Activated CD4-positive, alpha-beta T cell treated with anti-CD3 and anti-CD28 coated beads, Interleukin-2, amount 50 U/mL, for 48 hours (primary cell): ENCODE results near the gene UBN1.
"Not testable (repeated sequence)": the region's sequence is repeated elsewhere in the genome, so short reads cannot be mapped to it uniquely, and the experiment has no call there.

Source experiments
- DNase-seq, 2 experiments: peaks; one replicate each; pipeline ENCODE4 v3.0.0-alpha.2; 2020

The UBN1 gene

DNA sequence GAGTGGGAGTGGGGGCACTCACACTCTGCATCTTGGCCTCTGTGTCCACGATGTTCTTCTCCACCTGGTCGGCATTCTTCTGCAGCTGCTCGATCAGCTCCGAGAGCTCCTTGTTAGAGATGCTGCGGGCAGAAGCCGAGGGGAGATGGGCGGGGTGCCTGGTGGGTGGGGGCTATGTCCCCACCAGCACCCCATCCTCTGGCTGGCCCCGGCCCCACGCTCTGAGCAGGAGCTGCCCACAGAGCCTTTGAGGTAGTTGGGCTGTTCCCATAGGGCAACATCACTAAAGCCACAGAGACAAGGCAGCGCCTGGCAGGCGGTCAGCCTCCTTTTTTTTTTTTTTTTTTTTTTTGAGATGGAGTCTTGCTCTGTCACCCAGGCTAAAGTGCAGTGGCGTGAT is 63.5 kb downstream of the UBN1 start:
- DNase-seq: no peak

DNA sequence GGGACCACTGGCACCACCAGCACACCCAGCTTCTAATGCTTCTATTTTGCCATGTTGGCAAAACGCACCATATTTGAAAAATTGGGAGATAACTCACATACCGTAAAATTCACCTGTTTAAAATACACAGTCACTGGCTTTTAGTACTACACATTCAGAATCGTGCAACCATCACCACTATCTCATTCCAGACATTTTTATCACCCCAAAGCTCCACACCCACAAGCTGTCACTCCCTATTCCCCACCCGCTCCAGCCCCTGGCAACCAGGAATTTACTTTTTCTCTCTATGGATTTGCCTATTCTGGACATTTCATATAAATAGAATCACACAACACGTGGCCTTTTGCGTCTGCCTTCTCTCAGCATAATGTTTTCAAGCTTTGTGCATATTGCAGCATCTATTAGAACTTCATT is 64.7 kb downstream of the UBN1 start:
- no peak for DNase-seq

DNA sequence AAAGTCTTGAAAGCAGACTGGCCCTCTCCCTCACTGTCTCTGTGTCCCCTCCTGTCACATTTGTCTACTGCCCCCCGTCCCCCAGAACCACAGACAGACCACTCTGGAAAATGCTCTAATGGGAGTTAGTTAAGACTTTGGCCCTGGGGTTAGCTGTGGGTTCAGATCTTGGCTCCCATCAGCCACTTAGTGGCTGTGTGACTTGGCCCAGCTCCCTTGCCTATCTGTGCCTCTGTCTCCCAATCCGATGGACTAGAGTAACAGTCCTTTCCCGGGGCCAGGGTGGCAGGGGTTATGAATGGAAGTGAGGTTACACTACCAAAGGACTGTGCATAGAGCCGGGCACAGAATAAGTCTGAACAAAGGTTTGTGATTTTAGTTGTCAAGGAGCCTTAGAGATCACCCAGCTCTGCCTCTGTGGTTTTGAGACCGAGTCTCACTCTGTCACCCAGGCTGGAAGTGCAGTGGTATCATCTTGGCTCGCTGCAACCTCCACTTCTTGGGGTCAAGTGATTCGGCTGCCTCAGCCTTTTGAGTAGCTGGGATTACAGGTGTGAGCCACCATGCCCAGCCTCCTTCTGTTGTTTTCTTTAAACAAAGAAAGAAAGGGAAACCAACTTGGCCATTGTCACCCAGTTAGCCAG is 66.0 kb downstream of the UBN1 start:
- no peak for DNase-seq

DNA sequence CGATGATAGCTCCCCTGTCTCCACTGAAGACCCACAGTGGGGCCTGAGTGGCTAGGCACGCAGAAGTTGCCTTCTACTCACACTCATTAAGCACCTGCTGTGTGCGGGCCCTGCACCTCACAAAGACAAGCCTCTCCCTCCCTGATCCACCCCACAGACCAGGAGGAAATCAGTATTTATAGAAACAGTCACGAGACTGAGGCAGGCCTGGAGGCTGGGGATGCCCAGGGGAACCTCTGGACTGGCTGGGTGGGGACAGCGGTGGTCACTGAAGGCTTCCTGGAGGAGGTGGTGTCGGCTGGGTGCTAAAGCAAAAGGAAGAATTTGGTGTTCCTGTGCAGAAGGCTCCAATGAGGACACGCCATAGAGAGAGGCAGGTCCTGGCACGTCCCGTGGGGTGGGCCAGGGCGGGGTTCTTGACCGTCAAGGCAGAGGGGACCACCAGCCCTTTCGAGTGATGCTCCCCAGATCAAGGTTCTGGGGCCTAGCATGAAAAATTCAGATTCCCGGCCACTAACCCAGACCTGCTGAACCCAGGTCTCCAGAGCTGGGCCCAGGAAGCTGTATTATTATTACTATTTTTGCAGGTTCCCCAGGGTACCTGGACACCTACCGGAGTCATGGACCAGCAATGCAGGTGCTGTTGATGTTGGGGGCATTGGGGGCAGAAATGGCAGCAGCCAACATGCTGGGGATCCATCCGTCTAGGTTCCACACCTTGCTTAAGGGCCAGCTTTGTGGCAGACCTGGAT is 66.7 kb downstream of the UBN1 start:
- DNase-seq: no peak

DNA sequence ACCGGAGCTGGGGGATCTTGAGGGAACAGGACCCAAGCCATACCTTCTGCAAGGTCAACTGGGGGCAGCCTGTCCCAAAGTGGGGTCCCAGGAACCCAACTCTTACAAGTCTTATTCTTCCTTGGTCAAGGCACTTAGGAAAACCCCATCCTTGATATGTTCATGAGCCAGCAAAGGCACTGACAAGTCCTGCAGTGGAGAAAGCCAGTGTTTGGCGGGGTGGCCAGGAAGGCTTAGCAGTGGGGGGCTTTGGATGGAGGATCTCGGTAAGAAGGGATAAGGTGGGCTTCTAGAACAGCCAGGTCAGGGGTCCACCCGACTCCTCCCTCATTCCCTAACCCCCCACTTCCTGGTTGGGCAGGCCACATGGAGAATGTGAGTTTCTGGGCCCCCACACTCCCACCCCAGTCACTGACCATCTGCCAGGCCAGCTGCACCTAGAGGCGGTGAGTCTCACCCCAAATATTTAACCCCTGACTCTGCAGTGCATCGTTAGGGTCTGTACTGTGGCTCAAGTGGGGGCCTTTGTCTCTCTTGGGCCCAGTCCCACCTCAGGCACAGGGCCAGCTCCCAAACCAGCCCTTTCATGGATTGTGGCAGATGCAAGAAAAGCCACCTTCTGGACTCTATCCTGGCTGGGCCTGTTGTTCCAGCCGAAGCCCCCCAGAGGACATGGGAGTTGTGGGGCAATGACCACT is 67.4 kb downstream of the UBN1 start:
- DNase-seq: no peak

DNA sequence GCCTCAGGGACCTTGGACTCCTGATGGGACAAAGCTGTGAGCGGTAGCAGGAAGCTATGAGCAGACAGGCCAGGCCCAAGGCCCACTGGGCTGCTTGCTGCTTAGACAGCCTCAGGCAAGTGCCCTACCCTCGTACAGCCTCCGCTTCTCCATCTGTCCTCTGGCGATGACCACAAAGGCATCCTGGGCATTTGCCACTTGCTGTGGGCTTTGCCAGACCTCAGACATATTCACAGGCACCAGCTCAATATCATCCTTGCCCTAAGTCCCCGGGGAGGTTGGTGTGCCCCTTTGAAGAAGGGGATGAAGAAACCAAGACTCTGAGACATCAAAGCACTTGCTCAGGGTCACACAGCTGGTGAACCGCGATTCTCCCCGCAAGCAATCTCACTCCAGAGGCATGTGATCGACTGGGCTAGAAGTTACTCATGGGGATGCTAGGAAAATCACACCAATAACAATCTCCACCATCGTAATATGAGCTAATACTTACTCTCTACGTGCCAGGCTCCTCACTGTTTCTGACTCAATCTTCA is 68.0 kb downstream of the UBN1 start:
- DNase-seq: no peak

DNA sequence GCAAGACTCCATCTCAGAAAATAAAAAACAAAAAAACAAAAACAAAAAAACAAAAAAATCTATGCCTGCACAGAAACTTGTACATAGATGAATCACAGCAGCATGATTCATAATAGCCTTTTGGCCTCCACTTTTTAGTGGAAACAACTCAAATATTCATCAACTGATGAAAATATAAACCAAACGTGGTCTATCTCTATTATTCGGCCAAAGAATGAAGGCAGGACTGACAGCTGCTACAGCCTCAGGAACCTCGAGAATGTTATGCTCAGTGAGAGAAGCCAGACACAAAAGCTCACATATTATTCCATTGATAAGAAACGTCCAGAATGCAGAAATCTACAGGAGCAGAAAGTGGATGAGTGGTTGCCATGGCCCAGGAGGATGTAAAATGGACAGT is 69.8 kb downstream of the UBN1 start:
- no peak for DNase-seq

DNA sequence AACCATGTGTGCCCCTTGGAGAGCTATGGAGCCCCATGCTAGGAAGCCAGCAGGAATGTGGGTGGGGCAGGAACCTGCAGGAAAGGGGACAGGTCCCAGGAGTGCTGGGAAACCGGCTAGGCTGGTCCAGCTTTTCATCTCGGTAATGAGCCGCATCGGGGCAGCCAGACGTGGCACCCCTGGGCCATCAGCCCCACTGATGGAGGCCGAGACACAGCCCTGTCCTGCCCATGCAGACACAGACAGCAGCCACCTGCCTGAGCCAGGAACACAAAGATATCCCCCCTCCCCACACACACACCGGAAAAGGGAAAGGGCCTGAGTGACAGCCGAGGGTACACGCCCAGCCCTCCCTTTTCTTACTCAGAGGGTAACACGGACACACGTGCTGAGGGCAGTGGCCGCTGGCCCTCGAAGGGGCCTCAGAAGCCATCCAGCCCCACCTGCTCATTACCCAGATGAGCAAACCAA is 71.5 kb downstream of the UBN1 start:
- no peak for DNase-seq

DNA sequence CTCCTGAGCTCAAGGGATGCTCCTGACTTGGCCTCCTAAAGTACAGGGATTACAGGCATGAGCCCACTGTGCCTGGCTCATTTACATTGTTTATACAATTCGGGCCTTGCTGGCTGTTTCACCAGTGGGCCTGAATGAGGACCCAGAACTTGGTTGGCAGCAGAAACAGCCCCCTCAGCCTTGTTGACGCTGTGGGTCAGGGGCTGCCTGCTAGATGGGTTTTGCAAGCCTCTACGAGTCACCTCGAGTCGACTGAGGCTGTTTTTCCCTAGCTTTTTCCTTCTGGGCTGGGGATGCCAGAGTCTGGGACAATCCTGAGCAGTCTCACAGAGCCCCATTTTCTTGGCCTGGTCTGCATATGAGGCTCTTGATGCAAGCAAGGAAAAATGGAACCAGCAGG is 73.5 kb downstream of the UBN1 start:
- DNase-seq: no peak

DNA sequence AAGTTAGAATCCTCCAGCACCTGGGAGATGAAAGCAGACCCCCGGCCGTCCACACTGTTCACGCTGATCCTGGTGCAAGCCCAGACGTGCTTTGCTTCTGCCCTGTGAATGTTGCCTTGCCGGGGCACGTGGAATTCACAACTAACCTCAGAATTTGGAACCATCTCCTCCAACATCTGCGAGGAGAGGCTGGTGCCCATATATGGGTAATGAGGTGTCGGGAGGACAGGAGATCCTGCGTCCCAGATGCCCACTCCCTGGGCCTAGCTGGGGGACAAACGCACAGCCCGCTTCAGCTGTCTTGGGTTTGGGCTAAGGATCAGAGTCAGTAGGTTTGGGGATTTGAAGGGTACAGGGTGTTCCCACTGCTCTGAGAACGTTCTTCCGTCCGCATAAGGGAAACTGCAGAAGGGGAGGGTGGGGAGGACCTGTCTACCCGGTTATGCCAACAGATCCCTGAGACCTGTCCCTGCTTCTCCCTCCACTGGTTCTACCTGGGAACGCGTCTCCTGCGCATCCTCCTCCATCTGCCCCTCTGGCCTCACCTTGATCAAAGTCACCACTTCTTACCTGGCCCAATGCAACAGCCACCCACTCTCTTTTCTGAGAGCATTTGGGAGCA is 75.6 kb downstream of the UBN1 start:
- DNase-seq: no peak

DNA sequence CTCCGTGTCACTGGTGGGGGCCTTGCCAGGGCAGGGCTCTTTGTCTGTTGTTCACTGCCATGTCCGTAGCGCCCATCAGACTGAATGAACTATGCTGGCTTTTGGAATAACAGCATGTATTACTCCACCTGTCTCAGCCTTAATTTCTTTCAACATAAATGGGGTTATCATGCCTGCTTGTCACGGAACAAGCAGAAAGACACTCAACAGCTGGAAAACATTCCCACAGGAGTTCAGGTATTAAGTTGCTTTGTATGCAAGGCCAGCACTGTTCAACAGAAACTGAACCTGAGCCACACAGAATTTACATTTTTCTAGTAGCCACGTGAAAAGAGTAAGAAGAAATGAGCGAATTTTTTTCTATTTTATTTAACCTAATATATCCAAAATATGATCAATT is 76.6 kb downstream of the UBN1 start:
- no peak for DNase-seq

DNA sequence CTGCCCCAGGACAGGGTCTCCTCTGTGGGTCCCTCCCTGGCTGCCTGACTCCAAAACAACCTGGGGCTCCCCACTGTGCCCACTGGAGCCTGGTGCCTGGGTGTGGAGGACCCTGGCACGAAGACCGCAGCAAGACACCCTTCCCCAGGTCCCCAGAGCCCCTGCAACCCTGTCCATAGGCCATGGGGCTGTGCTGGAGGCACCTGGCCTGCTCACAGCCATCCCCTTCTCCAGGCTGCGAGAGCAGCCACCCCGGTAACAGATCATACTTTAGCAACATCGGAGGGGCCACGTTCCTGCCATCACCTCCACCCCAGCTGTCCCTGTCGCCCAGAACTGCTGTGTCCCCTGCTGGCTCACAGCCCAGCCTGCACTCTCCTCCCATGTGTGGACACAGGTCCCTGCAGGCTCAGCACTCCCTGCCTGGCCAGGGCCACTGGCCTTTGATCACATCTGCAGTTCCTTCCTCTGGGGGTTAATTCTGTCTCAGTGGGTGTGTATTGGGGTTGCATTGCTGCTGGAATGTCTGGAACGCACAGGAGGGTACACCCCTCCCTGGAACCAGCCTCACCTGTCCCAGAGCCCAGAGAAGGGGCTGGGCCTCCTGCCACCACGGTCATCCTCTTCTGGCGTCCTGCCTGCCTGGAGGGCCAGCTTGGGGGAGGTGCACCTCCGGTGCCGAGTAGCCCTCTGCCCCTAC is 77.5 kb downstream of the UBN1 start:
- no peak for DNase-seq

DNA sequence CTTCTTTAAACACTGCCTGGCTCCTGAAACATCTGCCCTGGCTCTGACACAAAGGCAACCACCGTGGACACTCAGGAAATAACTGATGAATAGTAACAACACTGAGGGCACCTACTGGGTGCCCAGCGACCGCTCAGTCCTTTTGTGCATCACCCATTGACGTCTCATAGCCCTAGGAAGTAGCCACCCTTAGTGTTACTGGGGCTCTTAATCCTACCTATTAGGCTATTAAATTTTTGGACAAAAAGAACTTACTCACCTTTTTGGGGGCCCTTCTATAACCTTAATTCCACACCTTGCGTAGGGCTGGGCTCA is 78.0 kb downstream of the UBN1 start:
- no peak for DNase-seq

DNA sequence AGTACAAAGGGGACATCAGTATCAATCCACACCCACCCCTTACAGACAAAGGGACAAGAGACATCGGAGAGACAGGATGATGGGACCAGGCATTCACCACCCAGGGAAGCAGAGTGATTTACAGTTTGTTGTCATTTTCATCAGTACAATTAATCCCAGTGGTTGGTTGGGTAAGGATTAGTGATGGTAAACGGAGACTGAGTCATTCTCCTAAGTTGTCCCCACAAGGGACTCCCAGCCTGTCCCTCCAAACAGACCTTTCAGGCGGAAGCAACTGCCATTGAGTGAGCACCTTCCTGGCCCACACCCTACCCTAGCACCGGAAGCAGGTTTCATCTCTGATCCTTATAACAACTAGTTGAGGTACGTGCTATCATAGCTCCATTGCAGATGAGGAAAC is 78.5 kb downstream of the UBN1 start:
- no peak for DNase-seq

DNA sequence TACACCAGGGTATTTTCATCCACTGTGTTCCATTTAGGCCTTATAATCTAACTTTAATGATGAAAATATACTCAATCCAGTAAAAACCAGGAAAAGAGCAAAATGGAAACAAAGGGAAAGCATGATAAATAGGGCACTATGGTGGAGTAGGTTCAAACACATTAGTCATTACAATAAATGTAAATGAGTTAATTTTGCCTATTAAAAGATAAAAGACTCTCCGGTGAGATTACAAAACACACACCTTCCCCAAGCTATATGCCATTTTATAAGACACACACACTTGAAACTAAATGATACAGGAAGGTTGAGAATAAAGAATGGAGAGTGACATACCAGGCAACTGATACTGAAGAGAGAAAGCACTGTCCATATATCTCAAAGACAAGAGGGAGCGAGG is 79.6 kb downstream of the UBN1 start:
- no peak for DNase-seq

DNA sequence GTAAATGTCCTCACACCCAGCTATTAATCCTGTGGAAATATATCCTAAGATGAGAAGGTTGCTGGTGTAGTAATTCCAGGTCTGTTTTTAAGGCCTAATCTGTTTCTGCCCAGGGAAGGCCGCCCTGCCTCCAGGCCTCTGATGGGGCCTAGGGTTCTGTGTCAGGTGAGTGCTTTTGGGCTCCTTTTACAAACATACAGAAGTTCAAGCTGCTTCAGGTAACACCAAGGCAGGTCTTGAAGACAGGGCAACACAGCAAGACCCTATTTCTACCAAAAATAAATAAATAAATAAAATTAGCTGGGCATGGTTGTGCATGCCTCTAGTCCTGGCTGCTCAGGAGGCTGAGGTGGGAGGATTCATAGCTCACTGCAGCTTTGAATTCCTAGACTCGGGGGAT is 80.4 kb downstream of the UBN1 start:
- DNase-seq: no peak

DNA sequence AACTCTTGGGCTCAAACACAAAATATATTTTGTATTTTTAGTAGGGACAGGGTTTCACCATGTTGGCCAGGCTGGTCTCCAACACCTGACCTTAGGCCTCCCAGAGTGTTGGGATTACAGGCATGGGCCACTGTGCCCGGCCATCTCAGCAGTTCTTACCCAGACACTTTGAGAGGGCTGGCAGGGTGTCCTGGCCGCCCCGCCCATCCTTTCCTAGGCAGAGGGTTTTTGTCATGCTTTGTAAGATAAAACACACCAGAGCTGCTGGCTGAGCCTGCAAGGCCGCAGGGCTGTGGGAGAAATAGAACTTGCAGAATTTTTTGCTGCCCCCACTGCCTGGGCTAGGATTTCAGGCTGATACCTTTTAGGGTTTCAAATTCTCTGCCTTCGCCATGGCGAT is 80.9 kb downstream of the UBN1 start:
- DNase-seq: no peak

DNA sequence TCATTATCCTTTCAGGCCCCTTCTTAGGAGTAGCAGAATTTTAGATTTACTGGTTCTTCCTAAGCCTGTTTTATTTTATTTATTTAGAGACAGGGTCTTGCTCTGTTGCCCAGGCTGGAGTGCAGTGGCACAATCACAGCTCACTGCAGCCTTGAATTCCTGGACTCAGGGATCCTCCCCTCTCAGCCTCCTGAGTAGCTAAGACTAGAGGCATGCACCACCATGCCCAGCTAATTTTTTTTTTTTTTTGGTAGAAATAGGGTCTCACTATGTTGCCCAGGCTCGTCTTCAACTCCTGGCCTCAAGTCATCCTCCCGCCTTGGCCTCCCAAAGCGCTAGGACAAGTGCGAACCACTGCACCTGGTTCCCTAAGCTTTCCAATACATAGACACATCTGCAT is 82.3 kb downstream of the UBN1 start:
- not testable (repeated sequence) for DNase-seq

DNA sequence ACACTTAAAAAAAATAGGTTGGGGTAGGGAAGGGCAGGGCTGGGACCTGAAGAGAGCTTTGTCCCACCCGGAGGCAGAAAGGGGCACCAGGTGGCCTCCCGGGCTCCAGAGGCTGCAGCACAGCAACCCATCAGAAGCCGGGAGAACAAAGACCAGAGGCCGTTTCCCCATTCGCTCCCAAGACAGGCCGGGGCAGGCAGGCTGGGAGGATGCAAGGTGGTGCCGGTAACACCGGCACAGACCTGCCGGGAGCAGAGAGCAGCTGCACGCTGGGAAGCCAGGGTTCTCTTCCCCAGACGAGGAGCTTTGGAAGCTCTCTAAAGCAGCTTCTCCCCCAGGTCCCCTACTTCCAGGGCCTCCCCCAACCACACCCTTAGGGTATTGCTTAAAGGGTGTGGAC is 84.1 kb downstream of the UBN1 start:
- DNase-seq: no peak
